Amniotic epithelial cell (primary cell): ENCODE data around the gene TTC7B.
A peak's percentile ranks its signal among the peaks of the same experiment; 100 is the strongest.
"Not testable (repeated sequence)": the region's sequence is repeated elsewhere in the genome, so short reads cannot be mapped to it uniquely, and the experiment has no call there.

Experiments
- DNase-seq: peaks from one replicate; pipeline ENCODE4 v3.0.0-alpha.2; 2010; ENCODE audit warnings: low read depth

The TTC7B gene

DNA sequence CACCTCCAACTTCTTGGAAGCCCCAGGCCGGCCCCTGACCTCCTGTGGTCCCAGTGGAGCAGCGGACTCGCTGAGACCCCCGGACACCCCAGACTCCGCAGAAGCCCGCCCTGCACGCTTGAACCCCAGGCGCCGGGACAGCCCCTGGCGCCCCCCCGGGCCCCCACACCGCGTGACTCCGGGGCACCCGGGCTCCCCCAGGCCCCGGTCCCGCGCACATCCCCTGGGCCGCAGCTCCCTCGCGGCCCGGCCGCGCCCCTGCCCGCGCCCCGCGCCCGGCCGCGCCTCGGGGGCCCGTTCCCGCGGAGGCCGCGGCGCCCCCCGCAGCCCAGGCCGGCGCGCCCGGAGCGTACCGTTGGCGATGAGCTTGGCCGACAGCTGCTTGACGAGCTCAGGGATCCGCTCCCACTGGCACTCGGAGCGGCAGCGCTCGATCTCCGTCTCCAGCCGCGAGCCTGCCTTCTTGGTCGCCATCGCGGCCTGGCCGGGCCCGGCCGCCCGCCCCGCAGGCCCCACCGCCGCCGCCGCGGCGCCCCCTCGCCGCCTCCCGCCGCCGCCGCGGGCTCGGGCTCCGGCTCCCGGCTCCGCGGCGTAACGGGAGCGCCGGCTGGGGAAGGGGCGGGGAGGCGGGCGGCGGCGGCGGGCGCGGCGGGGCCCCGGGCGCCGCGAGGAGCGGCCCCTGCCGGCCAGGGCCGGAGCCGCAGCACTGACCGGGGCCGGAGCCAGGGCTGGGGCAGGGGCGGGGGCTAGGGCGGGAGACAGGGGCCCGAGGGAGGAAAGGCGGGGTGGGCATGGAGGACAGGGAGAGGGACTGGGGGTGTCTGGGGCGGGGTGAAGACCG is at the start of gene TTC7B:
Gene TTC7B (minus strand): TSS at position 609 of the 841 bp plus-strand sequence. CDS start 135 bp downstream, at position 474.
- DNase-seq: no peak

DNA sequence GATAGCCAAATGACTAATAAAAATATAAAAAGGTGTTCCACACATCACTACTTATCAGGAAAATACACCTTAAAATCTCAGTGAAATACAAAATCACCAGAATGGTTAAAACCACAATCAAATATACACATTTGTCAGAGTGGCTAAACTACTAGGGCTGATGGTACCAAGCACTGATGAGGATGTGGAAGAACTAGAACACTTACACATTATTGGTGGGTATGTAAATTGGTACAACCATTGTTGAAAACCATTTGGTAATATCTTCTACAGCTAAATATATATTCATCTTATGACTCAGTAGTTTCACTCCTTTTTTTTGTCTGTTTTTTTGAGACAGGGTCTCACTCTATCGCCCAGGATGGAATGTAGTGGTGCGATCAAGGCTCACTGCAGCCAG is 48.5 kb upstream of the TTC7B start:
- no peak for DNase-seq

- no peak for DNase-seq
Measured at GRCh38 chr14:90858511-90858910, 42.3 kb upstream of the TTC7B start.

GRCh38 chr14:90857866-90858265 is 41.6 kb upstream of the TTC7B start:
- no peak for DNase-seq

DNA sequence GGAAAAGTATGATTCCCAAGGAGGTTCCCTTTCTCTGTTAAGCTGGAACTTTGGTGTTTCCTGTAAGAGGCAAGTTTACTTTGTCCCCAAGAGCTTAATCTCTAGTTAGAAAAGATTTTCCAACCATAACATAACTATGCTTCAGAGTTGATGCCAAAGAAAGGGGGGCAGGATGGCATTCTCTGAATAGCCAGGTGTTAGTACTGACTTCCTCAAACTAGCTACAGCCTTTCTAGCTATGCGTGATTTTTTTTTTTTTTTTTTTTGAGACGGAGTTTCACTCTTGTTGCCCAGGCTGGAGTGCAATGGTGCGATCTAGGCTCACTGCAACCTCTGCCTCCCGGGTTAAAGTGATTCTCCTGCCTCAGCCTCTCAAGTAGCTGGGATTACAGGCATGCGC is 39.9 kb upstream of the TTC7B start:
- not testable (repeated sequence) for DNase-seq

GRCh38 chr14:90853116-90853515 is 36.9 kb upstream of the TTC7B start:
- peak; percentile 17 for DNase-seq

GRCh38 chr14:90851327-90852036 is 35.3 kb upstream of the TTC7B start:
- no peak for DNase-seq

DNA sequence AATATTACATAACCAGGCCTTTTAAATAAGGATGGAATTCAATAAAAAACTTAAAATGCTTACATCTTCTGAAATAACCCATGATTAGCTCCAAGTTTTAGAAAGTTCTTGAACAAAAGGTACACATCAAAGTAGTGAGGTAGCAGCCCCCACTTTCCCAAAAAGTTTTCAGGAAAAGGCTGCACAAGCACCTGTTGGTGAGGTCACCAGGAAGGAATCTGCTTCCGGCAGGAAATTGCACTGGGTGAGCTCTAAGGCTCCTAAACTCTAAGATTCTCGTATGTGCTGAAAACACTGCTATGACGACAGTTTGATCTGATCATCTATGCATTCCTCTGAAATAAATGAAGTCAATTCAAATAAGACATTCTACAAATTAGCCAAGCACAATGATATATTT is 34.3 kb upstream of the TTC7B start:
- peak; percentile 54 for DNase-seq

GRCh38 chr14:90849787-90850444 is 33.7 kb upstream of the TTC7B start:
- no peak for DNase-seq

DNA sequence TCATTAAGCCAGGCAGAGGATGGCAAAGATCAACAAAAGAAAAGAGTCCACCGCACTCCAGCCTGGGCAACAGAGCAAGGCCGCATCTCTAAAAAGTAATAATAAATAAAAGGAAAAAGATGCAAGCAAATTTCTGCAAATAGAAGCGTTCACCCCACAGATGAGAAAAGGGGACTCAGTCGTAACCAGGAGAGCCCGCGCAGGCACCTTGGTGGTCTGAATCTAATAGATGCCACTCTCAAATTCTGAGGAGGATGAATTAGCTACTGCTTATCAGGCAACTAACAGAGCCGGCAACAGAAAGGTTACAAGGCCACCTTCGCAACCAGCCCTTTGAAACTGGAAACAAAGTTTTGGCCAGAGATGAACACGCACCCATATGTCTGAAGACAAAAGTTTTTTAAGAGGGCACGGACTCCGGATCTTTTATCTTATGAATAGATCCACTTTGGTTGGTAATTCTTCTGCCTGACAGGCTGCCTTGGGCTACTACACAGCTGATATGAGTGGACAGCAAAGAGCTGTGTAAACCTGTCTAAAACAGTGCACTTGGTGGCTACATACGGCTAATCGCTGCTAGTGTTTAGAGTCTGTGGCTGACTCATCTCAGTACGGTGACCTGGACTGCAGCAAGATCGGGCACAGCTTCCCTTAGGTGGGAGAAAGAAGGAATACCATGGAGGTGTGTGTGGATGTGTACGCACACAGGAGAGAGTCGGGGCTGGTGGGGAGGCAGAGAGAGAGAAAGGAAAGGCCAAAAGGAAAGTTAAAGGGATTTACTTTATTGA is 32.9 kb upstream of the TTC7B start:
- no peak for DNase-seq

DNA sequence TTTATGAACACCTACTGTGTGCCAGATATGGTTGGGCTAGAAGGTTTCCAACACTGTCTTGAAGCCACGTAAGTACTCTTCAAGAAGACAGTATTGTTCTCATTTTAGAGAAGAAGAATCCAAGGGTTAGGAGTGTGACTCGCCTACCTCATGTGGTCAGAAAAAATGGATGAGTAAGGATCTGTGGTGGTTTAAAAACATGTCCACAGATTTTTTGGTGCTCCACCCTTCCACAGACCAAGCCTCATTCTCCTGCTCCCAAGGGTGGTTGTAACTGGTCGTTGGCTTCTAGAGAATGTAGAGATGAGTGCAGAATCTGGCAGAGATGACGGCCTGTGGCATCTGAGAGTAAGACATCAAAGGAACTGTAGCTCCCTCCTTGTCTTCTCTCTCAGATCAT is 30.3 kb upstream of the TTC7B start:
- DNase-seq: peak; percentile 8

GRCh38 chr14:90844321-90844720 is 28.1 kb upstream of the TTC7B start:
- DNase-seq: no peak

DNA sequence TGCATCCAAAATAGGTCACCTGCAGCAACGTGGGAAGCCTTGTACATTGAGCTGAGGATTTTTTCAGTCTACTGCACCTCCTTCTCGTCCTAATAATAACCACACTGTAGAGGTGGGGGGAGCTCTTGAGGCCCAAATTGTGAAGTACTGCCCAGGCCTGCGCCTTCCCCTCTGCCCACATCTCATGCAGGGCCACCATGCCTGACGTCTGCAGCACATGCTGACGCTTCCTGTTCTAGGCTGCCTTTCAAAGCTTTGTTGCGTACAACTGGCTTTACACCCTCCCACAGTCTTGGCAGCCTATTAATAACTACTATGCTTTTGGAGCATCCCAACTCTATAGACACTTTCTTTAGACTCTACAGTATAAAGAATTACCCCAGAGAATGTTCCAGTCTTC is 26.5 kb upstream of the TTC7B start:
- DNase-seq: no peak

DNA sequence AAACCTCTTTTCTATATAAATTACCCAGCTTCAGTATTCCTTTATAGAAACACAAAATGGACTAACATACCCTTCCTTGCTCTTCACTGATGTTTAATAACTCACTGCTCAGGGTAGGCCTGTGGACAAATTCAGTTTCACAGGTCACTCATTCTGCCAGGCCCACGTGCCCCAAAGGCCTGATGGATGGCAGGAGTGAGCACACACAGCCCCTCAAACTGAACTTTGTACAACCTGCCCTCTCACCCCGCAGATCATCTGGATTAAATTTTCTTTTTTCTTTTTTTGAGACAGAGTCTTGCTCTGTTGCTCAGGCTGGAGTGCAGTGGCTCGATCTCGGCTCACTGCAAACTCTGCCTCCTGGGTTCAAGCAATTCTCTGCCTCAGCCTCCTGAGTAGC is 24.4 kb upstream of the TTC7B start:
- DNase-seq: not testable (repeated sequence)

GRCh38 chr14:90839889-90840266 is 23.6 kb upstream of the TTC7B start:
- no peak for DNase-seq

DNA sequence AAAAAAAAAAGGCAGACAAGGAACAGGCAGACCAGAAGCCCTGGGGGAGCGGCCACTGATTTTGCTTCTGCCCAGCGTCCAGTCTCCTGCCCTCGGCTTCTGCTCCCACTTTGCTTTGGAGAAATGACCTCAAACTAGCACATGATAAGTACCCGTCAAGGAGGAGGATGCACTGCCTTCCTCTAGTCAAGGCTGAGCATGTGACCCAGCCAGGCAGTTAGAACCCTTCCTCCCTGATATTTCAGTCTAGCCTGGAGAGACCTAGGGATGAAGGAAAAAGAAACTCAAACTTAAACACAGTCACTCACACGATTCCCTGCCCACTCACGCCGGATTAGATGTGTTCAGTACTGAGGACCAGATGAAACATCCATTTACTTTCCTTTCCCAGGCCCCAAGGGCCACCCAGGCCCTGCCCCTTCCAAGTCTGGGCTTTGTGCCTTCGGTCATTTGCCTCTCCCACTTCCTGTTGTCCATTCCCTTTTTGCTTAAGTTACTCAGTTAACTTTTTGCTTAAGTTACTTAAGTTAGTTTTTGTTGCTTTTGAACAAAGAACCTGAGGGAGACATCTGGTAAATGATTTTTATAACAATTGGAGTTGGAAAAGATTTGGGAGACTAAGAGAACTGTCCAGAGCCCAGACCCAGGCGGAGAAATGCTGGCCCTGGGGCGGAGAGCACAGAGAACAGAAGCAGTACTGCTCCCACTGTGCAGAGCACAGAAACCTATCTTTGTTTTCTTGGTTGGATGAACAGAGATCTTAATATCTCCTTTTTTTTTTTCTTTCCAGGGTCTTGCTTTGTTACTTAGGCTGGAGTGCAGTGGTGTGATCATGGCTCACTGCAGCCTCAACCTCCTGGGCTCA is 23.0 kb upstream of the TTC7B start:
- DNase-seq: no peak

- DNase-seq: not testable (repeated sequence)
Measured at GRCh38 chr14:90838531-90838930, 22.3 kb upstream of the TTC7B start.

DNA sequence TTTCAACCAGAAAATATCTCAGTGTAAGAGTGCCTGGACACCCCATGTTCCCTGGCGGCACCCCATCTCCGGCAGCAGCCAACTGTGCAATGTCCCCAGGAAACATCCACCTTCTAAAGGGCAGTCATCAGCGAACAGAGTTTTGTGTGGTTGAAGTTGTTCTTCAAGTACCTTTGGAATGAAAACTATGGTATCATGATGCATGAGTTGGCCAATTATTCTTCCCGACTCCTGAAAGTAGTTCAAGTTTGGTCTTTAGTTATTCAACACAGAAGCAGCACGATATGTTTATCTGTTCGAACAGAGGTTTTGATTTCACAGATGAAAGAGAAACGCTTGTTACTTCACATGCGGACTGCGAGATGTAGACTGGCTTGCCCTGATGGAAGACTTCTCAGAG is 21.1 kb upstream of the TTC7B start:
- no peak for DNase-seq

- no peak for DNase-seq
Measured at GRCh38 chr14:90836692-90837063, 20.4 kb upstream of the TTC7B start.

DNA sequence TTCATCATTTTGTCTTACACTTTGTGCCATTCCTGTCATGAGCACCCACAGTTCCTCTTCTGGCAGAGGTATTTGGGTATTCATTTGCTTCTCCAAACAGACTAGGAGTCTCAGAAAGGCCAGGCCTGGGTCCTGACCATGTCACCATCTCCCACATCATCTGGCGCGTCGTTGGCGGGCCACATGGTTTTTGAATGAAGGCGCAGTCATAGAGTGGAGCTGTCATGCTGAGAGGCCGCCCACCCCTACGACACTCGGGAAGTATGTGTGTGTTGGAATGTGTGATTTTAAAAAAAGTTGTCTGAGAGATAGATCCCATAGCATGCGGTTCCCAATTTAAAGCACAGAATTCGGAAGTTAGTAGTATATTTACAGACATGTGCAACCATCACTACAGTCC is 15.6 kb upstream of the TTC7B start:
- DNase-seq: no peak
